ENCODE results near the gene ABAT.

- TF ChIP-seq, protein P1, sequence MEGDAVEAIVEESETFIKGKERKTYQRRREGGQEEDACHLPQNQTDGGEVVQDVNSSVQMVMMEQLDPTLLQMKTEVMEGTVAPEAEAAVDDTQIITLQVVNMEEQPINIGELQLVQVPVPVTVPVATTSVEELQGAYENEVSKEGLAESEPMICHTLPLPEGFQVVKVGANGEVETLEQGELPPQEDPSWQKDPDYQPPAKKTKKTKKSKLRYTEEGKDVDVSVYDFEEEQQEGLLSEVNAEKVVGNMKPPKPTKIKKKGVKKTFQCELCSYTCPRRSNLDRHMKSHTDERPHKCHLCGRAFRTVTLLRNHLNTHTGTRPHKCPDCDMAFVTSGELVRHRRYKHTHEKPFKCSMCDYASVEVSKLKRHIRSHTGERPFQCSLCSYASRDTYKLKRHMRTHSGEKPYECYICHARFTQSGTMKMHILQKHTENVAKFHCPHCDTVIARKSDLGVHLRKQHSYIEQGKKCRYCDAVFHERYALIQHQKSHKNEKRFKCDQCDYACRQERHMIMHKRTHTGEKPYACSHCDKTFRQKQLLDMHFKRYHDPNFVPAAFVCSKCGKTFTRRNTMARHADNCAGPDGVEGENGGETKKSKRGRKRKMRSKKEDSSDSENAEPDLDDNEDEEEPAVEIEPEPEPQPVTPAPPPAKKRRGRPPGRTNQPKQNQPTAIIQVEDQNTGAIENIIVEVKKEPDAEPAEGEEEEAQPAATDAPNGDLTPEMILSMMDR (IDR thresholded peaks at IDR 0.05; ENCODE audit: insufficient read depth, low read depth, low read length) = no peak
- no peak for TF ChIP-seq EZH2 (IDR thresholded peaks at IDR 0.05; ENCODE audit: insufficient read depth, low read length)
Observed at GRCh38 chr16:8721336-8722024, 47.1 kb downstream of the ABAT start.
